Testis (tissue), 3 donors: ENCODE data around the gene KCNQ1. TPM values are rescaled to one million over a fixed set of nuclear protein-coding genes. Genes with fewer than 3 reads are reported as not detected.

Source experiments
- DNase-seq: peaks from one replicate; pipeline ENCODE4 v3.0.0-alpha.2; 2019
- H3K27ac ChIP-seq, 2 donors: fragments of 200-600 bp; sonication (generic); one replicate each; pipeline ENCODE4 v1.5.1; 2019
- H3K27me3 ChIP-seq: fragments of 200-600 bp; sonication (generic); one replicate; pipeline ENCODE4 v1.5.1; 2019
- H3K36me3 ChIP-seq: fragments of 200-600 bp; sonication (generic); one replicate; pipeline ENCODE4 v1.5.1; 2017; ENCODE audit warnings: low read depth; ENCODE audit errors: missing control alignments
- H3K4me1 ChIP-seq: fragments of 200-600 bp; sonication (generic); one replicate; pipeline ENCODE4 v1.5.1; 2019
- H3K4me3 ChIP-seq, 2 donors: fragments of 200-600 bp; sonication (generic); one replicate each; pipeline ENCODE4 v1.5.1; 2017 to 2019
- H3K9me3 ChIP-seq: fragments of 200-600 bp; sonication (generic); one replicate; pipeline ENCODE4 v1.5.1; 2017
- POLR2A ChIP-seq: fragments of 450-650 bp; IDR thresholded peaks from one replicate; pipeline ENCODE4 v1.6.1; 2017; ENCODE audit warnings: antibody characterized with exemption, mild to moderate bottlenecking, moderate library complexity
- WGBS, 2 donors: methylation state at CpG; one replicate each; pipeline ENCODE4 v1.1.5; 2018; 5-methylcytosine and 5-hydroxymethylcytosine counted together
- intact Hi-C: fragments of 100-400 bp; cut with DNase I; formaldehyde crosslinking; loops from one replicate; pipeline ENCODE4 v1.15.1; 2023; ENCODE audit warnings: low total_unique reads
- polyA plus RNA-seq: library from polyadenylated mRNA; stranded (reverse); fragments of 350-450 nt; fragmentation: Illumina TruSeq; extraction: RNeasy Lipid Tissue Mini Kit (QIAGEN cat#74804); gene quantifications from one replicate; pipeline ENCODE4 v1.2.3, GENCODE V29; 2014; ENCODE audit warnings: low read depth, low replicate concordance; ENCODE audit not compliant: insufficient read depth
- total RNA-seq, 2 donors: library from RNA; depleted of rRNA; stranded (reverse); fragments of >200 nt; gene quantifications; one replicate each; pipeline ENCODE4 v1.2.3, GENCODE V29; 2016
- TF ChIP-seq, protein P1 (sequence below), 3 experiments: fragments of 450-650 bp in 2 of 3; fragments of 200-600 bp in 1 of 3; sonication (generic) in 1 of 3; IDR thresholded peaks; one replicate each; pipeline ENCODE4 v1.5.1; 2016 to 2019; ENCODE audit warnings: antibody characterized with exemption in 3 of 3, mild to moderate bottlenecking in 2 of 3, moderate library complexity in 1 of 3

Gene KCNQ1
- total and polyA plus RNA-seq, 3 donors from 2014 or later: 6.0 to 24.2 (median 12.8) TPM

DNA sequence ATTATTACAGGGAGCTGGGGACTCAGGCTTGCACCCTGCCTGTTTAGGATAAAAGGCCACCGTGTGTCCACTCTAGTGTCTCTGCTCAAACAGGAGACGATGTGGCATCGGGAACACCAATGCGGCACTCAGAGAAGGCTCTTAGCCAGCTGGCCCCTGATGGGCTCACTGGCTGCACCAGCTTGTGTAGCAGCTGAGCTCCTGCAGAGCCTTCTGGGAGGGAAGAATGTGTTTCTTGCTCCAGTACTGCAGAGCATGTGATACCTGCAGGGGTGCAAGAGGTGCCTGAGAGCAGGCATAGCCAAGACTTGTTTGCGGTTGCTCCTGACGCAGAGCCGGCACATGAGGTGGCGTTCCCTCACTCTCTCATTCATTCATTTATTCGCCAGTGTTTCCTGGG, 299.4 kb downstream of the KCNQ1 start:
- Histone ChIP-seq H3K27ac (no peak overlapping the region), H3K9me3 (no peaks in the 10 kb centered on the region), H3K27me3 (no peaks in the 10 kb centered on the region), H3K36me3 (no peaks in the 10 kb centered on the region), H3K4me3 (no peak overlapping the region), H3K4me1 (peaks cover 16% of the 10 kb centered on the region)
- intact Hi-C loops: no loop called here
- TF ChIP-seq, protein P1, sequence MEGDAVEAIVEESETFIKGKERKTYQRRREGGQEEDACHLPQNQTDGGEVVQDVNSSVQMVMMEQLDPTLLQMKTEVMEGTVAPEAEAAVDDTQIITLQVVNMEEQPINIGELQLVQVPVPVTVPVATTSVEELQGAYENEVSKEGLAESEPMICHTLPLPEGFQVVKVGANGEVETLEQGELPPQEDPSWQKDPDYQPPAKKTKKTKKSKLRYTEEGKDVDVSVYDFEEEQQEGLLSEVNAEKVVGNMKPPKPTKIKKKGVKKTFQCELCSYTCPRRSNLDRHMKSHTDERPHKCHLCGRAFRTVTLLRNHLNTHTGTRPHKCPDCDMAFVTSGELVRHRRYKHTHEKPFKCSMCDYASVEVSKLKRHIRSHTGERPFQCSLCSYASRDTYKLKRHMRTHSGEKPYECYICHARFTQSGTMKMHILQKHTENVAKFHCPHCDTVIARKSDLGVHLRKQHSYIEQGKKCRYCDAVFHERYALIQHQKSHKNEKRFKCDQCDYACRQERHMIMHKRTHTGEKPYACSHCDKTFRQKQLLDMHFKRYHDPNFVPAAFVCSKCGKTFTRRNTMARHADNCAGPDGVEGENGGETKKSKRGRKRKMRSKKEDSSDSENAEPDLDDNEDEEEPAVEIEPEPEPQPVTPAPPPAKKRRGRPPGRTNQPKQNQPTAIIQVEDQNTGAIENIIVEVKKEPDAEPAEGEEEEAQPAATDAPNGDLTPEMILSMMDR (IDR thresholded peaks at IDR 0.05): no peak
- TF ChIP-seq POLR2A: no peak
- DNase-seq: no peak
- WGBS, 2 donors: 92 to 93% methylated on average over 9 of the region's 9 CpGs

DNA sequence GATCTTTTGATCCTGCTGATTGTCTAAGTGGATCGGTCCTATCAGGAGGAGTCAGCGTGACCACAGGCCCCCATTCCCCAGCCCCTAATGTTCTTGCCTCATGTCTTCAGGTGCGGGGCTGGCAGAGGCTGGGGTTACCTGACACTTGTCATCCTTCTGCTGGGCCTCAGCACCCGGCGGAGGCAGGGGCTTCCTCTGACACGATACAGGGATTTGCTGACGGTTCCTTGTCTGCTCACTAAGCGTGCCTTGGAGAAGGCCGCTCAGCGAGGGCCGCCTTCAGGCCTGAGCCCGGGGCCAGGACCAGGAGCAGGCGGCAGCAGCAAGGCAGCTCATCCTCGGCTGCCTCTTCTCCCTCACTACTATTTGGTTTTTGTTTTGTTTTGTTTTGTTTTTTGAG, 300.7 kb downstream of the KCNQ1 start:
- intact Hi-C loops: no loop called here
- WGBS, 2 donors: 87 to 97% methylated on average over 14 of the region's 14 CpGs
- peaks cover 16% of the 10 kb centered on the region for H3K4me1 ChIP-seq
- no peak overlapping the region for H3K27ac ChIP-seq
- no peak for DNase-seq
- no peaks in the 10 kb centered on the region for H3K36me3 ChIP-seq
- no peaks in the 10 kb centered on the region for H3K9me3 ChIP-seq
- H3K27me3 ChIP-seq: no peaks in the 10 kb centered on the region
- H3K4me3 ChIP-seq: no peak overlapping the region
- TF ChIP-seq, protein P1 (IDR thresholded peaks at IDR 0.05): no peak
- no peak for TF ChIP-seq POLR2A

DNA sequence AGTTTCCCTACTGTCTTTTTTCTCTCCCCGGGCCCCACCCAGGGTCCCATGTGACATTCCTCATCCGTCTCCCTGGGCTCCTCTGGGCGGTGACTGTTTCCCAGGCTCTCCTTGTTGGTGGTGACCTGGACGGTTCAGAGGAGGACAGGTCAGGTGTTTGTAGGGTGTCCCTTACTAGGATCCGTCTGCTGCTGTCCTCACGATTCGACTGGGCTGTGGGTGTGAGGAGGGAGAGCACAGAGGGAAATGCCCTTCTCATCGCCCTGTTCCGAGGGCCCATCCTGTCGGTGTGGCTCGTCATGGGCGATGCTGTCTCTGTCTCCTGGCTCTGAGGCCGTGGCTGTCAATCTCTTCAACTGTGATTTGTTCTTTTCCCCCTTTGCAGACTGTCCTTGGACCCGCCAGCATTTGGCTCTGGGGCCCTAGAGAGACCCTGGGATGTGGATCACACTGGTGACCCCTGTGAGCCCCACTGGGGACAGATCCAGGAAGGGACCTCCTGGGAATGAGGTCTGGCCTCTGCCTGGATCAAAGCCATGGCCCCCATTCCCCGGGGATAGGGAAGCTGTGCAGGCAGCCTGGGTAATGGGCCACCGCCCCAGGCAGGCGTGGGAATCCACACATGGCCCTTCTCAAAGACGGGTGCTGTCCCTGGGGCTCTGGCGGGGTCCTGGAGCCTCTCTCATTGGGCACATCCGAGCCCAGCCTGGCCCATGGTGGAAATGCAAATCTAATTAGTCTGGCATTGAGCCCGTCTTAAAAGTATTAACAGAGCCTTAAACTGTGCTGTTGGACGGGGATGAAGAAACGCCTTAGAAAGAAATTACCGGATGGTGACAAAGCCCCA, 301.8 kb downstream of the KCNQ1 start:
- H3K9me3 ChIP-seq: no peaks in the 10 kb centered on the region
- 85 to 92% methylated on average over 11 to 23 of the region's 24 CpGs for WGBS, 2 donors

DNA sequence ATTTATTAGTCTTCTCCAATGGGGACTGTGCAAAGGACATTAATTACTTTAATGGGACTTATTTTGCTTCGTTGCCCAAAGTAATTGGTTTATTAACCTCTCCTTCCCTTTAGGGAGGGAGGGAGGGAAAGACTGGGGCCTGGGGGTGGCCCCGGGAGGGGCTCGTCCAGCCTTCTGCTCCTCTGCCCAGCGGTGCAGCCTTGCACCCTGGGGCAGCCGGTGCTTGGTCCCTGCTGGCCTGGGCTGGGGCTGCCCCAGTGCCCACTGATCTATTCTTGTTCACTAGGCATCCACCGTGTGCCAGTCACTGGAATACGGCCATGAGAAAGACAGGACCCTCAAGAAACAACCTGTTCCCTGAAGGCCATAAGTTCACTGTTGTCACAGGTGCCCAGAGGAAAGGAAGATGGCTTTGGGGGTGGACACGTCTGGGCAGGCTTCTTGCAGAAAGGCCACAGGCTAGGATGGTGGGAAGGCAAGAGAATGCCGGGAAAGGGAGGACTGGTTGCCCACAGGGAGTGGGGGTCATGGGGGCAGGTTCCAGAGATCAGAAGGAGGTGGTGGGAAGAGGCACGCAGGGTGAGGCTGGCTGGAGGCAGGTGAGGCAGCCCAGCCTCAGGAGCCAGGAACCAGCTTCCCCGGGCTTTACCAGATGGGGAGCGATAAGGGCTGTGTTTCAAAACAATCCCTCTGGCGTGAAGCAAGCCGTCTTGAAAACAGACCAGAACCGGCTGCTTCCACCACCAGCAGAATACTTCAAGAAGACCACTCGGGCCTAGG, 302.6 kb downstream of the KCNQ1 start:
- H3K27me3 ChIP-seq: no peaks in the 10 kb centered on the region
- intact Hi-C loops: no loop called here
- WGBS, 2 donors: 93 to 94% methylated on average over 14 to 16 of the region's 16 CpGs
- no peak for DNase-seq
- H3K36me3 ChIP-seq: no peaks in the 10 kb centered on the region
- no peak for TF ChIP-seq POLR2A
- TF ChIP-seq, protein P1 (IDR thresholded peaks at IDR 0.05): no peak
- H3K4me1 ChIP-seq: no peaks in the 10 kb centered on the region
- H3K9me3 ChIP-seq: no peaks in the 10 kb centered on the region
- no peak overlapping the region for H3K4me3 ChIP-seq
- no peak overlapping the region for H3K27ac ChIP-seq

More for the DNA sequence above, 301.8 kb downstream of the KCNQ1 start:
- no peak overlapping the region for H3K27ac ChIP-seq
- no peak overlapping the region for H3K4me3 ChIP-seq
- H3K36me3 ChIP-seq: no peaks in the 10 kb centered on the region
- peaks cover 7% of the 10 kb centered on the region for H3K4me1 ChIP-seq
- no peak for DNase-seq
- TF ChIP-seq POLR2A: no peak
- TF ChIP-seq, protein P1 (IDR thresholded peaks at IDR 0.05): no peak
- intact Hi-C loops: no loop called here
- no peaks in the 10 kb centered on the region for H3K27me3 ChIP-seq
